ENCODE results near the gene DUSP12. TPM values are rescaled to one million over a fixed set of nuclear protein-coding genes. Genes with fewer than 3 reads are reported as not detected.
A peak's percentile ranks its signal among the peaks of the same experiment; 100 is the strongest.

Gene DUSP12
- total and polyA plus RNA-seq, 9 of the 15 experiments (the other 6 are each of a cell fraction or from before 2014, with no cell fraction given) = 10.4 to 81.4 (median 43.6) TPM

DNA sequence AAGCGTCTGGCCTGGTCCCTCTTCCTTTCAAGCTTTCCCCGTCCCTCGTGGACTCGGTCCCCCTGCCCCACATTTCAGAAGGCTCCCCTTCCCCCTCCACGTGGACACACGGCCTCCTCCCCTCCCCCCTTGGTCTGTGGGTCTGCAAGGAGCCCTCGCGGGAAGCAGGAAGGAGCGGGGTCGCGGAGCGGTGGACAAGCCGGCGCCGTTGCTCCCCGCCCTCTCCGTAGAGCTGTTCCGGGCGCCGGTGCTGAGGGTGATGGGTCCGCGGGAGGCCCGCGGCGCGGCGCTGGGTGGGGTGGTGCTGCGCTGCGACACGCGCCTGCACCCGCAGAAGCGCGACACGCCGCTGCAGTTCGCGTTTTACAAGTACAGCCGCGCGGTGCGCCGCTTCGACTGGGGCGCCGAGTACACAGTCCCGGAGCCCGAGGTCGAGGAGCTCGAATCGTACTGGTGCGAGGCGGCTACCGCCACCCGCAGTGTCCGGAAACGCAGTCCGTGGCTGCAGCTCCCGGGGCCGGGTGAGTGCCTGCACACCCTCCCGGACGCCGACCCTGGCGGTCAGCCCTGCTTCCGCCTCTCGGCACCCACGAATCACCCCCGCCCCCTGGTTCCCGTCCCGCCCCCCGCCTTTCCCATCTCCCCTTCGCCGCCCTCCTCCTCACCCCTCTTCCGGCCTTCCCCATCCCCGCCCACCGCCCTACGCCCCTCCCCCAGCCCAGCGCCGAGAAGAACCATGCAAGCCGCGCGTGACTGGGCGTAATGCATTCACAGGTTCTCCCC is 22.9 kb upstream of the DUSP12 start (continued):
- TF ChIP-seq BCLAF1 (IDR thresholded peaks at IDR 0.05; ENCODE audit: borderline replicate concordance in 1 of 2, control insufficient read depth in 1 of 2, low read depth in 2 of 2, low read length in 1 of 2) = no peak; a peak in 1 of 4 replicates
- TF ChIP-seq CREBBP (IDR thresholded peaks at IDR 0.05; ENCODE audit: low read depth, low read length) = no peak
- TF ChIP-seq BRCA1 (IDR thresholded peaks at IDR 0.05) = no peak
- TF ChIP-seq BRCA1 (CRISPR knock-in tag; IDR thresholded peaks at IDR 0.05) = peak; percentile 96; the same call in 1 of the 2 replicates
- TF ChIP-seq BRD4 (IDR thresholded peaks at IDR 0.05) = no peak
- TF ChIP-seq DACH1 (IDR thresholded peaks at IDR 0.05; ENCODE audit: partially characterized antibody) = no peak
- 0 out of 4 replicates have a peak, but pooled peaks of 1 of the 2 experiments have one; percentile 69 for TF ChIP-seq ETV6 (IDR thresholded peaks at IDR 0.05; ENCODE audit: borderline replicate concordance in 1 of 2, low read depth in 2 of 2, low read length in 1 of 2)
- no peak for TF ChIP-seq ETV6 (CRISPR knock-in tag; IDR thresholded peaks at IDR 0.05; ENCODE audit: borderline replicate concordance)
- no peak for TF ChIP-seq TGIF2 (CRISPR knock-in tag; IDR thresholded peaks at IDR 0.05)
- no peak for TF ChIP-seq SP1 (CRISPR knock-in tag; IDR thresholded peaks at IDR 0.05)
- TF ChIP-seq KHSRP (IDR thresholded peaks at IDR 0.05) = no peak
- no peak for TF ChIP-seq SMARCA5 (IDR thresholded peaks at IDR 0.05)
- TF ChIP-seq, protein P1, sequence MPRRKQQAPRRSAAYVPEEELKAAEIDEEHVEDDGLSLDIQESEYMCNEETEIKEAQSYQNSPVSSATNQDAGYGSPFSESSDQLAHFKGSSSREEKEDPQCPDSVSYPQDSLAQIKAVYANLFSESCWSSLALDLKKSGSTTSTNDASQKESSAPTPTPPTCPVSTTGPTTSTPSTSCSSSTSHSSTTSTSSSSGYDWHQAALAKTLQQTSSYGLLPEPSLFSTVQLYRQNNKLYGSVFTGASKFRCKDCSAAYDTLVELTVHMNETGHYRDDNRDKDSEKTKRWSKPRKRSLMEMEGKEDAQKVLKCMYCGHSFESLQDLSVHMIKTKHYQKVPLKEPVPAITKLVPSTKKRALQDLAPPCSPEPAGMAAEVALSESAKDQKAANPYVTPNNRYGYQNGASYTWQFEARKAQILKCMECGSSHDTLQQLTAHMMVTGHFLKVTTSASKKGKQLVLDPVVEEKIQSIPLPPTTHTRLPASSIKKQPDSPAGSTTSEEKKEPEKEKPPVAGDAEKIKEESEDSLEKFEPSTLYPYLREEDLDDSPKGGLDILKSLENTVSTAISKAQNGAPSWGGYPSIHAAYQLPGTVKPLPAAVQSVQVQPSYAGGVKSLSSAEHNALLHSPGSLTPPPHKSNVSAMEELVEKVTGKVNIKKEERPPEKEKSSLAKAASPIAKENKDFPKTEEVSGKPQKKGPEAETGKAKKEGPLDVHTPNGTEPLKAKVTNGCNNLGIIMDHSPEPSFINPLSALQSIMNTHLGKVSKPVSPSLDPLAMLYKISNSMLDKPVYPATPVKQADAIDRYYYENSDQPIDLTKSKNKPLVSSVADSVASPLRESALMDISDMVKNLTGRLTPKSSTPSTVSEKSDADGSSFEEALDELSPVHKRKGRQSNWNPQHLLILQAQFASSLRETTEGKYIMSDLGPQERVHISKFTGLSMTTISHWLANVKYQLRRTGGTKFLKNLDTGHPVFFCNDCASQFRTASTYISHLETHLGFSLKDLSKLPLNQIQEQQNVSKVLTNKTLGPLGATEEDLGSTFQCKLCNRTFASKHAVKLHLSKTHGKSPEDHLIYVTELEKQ (CRISPR knock-in tag; IDR thresholded peaks at IDR 0.05) = no peak
- TF ChIP-seq ZNF277 (CRISPR knock-in tag; IDR thresholded peaks at IDR 0.05; ENCODE audit: borderline replicate concordance) = no peak
- TF ChIP-seq TEAD2 (tag; IDR thresholded peaks at IDR 0.05) = no peak
- TF ChIP-seq, protein P2, sequence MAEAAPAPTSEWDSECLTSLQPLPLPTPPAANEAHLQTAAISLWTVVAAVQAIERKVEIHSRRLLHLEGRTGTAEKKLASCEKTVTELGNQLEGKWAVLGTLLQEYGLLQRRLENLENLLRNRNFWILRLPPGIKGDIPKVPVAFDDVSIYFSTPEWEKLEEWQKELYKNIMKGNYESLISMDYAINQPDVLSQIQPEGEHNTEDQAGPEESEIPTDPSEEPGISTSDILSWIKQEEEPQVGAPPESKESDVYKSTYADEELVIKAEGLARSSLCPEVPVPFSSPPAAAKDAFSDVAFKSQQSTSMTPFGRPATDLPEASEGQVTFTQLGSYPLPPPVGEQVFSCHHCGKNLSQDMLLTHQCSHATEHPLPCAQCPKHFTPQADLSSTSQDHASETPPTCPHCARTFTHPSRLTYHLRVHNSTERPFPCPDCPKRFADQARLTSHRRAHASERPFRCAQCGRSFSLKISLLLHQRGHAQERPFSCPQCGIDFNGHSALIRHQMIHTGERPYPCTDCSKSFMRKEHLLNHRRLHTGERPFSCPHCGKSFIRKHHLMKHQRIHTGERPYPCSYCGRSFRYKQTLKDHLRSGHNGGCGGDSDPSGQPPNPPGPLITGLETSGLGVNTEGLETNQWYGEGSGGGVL (CRISPR knock-in tag; IDR thresholded peaks at IDR 0.05) = no peak
